22Rv1 (cell line): ENCODE data around the gene CACNA1C.

ENCODE experiments used
- H3K27ac ChIP-seq: fragments of 450-650 bp; 2 replicates; pipeline ENCODE4 v1.5.1; 2017
- CTCF ChIP-seq: fragments of 450-650 bp; IDR thresholded peaks from 2 replicates; pipeline ENCODE4 v1.5.1; 2017; ENCODE audit warnings: mild to moderate bottlenecking
- ZFX ChIP-seq: fragments of 450-650 bp; IDR thresholded peaks from 2 replicates; pipeline ENCODE4 v1.6.1; 2017; ENCODE audit warnings: antibody characterized with exemption, borderline replicate concordance

CACNA1C gene

DNA sequence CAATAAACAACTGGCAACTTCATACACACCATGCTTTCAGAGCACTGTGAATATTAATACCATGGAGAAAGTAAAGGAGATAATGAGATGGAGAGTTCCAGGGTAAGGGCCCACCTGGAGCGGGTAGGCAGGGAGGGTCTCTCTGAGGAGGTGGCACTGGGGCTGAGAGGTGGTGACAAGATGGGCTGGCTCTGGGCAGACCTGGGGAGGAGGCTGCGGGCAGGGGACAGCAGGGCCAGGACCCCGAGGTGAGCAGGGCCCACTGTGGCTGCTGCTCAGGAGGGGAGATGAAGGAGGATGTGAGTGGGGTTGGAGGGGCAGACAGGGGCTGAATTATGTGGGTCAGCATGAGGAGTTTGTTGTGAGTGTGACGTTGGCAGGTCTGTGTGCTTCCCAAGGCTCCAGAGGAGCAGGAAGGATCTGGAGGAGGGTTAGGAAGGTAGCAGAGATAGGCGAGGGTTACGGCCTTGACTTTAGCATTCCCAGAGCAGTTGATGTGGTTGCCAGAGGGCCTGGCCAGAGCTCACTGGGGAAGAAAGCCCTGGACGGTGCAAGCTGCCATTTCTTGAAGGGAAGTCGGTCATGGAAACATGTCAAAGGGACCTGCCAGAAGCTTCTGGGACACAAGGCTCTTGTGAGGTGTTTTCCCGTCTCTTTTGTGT lies 88.2 kb downstream of the CACNA1C start:
- TF ChIP-seq ZFX (no peak), CTCF (no peak)
- no peak overlapping the region for H3K27ac ChIP-seq

DNA sequence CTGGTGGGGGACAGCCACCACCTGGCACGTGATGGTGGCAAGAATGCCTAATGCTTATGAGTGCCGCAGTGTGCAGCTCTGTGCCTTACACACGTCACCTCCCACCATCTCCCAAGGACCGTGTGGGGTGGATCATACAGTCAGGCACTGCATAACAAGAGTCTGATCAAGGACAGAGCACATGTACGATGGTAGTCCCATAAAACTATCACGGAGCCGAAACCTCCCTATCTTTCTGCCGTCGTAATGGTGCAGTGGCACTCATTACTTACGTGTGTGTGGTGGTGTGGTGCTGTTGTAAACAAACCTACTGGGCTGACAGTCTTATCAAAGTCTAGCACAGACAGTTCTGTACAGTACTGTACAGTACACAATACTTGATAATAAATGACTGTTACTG lies 89.3 kb downstream of the CACNA1C start:
- no peak overlapping the region for H3K27ac ChIP-seq
- TF ChIP-seq ZFX (no peak), CTCF (no peak)

DNA sequence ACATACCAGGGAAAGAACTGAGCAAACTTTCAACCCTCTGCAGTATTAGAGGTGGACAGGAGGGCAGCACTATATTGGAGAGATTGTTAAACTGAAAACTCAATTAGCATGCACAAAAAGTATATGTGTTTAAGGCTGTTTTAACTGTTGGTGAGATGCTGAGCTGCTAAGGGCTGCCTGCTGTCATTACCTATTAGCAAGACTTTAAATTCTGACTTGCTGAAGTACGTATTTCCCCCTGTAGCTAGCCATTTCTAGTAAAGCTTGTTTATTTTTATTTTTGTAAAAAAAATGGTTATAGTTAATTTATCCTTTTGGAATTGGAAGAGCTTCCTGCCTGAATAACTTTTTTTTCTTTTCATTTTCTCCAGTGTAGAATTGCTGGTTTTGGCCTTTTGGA lies 92.2 kb downstream of the CACNA1C start:
- no peak overlapping the region for H3K27ac ChIP-seq
- TF ChIP-seq CTCF (no peak), ZFX (no peak)

GRCh38 chr12:2145433-2145998 lies 92.7 kb downstream of the CACNA1C start:
- no peak for TF ChIP-seq CTCF
- TF ChIP-seq ZFX, result no peak
- H3K27ac ChIP-seq, result no peak overlapping the region

DNA sequence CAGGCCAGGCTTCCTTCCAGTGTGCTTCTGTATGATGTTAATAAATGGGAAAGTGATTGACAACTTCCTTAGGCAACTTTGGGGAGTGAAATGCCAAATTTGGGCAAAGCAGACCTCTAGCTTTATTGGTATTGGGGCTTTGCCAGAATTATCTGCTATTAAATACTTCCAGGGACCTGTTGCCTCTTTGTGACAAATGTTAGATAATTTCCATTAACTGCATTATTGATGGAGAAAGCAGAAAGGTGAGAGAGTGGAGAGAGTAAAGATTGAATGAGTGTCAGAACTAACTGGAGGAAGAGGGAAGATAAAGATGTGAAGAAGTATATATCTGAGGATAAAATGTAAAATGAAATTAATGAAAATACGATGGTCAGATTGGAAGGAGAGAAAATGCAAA lies 94.5 kb downstream of the CACNA1C start:
- H3K27ac ChIP-seq, result no peak overlapping the region

GRCh38 chr12:2149091-2149490 lies 96.3 kb downstream of the CACNA1C start:
- no peak for TF ChIP-seq CTCF
- no peak for TF ChIP-seq ZFX

More for the DNA sequence above, 94.5 kb downstream of the CACNA1C start:
- no peak for TF ChIP-seq ZFX
- TF ChIP-seq CTCF, result no peak

DNA sequence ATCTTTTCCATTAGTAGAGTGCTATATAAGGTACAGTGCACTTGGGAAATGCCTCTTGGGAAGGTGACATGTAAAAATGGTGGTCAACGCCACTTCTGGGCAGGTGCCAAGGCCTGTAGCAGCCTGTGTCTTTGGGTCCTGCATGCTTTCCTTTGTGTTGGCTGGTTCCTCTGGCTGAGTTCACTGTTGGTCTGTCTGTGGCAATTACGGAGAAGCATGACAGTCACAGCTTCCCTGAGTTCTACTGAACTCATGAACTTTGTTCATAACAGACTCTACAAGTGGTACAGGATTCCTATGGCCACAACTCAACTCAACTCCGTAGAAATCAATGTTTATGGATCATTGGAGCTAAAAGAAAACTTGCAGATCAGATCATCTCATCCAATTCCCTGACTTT lies 98.0 kb downstream of the CACNA1C start:
- no peak overlapping the region for H3K27ac ChIP-seq
- no peak for TF ChIP-seq CTCF
- no peak for TF ChIP-seq ZFX

More at GRCh38 chr12:2149091-2149490, 96.3 kb downstream of the CACNA1C start:
- H3K27ac ChIP-seq, result no peak overlapping the region
